HepG2 (cell line): ENCODE results near the gene TFB1M. TPM values are rescaled to one million over a fixed set of nuclear protein-coding genes. Genes with fewer than 3 reads are reported as not detected.
A peak's percentile ranks its signal among the peaks of the same experiment; 100 is the strongest.

Experiments used
- DZIP1 ChIP-seq: sonication (generic); formaldehyde crosslinking; IDR thresholded peaks from 2 replicates; pipeline ENCODE4 v1.5.0; 2020; ENCODE audit warnings: mild to moderate bottlenecking, missing genetic modification reagents
- E2F2 ChIP-seq: sonication (generic); formaldehyde crosslinking; IDR thresholded peaks from 2 replicates; pipeline ENCODE4 v1.4.0; 2020; ENCODE audit warnings: missing genetic modification reagents, borderline replicate concordance
- FOXA3 ChIP-seq: IDR thresholded peaks from 2 replicates; pipeline ENCODE4 v1.6.1; 2016; ENCODE audit warnings: missing genetic modification reagents, missing compliant biosample characterization
- HNRNPL ChIP-seq: fragments of 200-400 bp; formaldehyde crosslinking; IDR thresholded peaks from 2 replicates; pipeline ENCODE4 v1.6.1; 2017; ENCODE audit warnings: mild to moderate bottlenecking, low read depth, low read length
- HNRNPLL ChIP-seq: fragments of 200-400 bp; formaldehyde crosslinking; IDR thresholded peaks from 2 replicates; pipeline ENCODE4 v1.6.1; 2017; ENCODE audit warnings: mild to moderate bottlenecking, low read depth, low read length; ENCODE audit not compliant: poor library complexity, severe bottlenecking
- HOXA3 ChIP-seq: sonication (generic); formaldehyde crosslinking; IDR thresholded peaks from 2 replicates; pipeline ENCODE4 v1.5.0; 2020; ENCODE audit warnings: missing genetic modification reagents
- KDM6A ChIP-seq: IDR thresholded peaks from 2 replicates; pipeline ENCODE4 v1.6.1; 2016; ENCODE audit warnings: low read depth
- KLF15 ChIP-seq: sonication (generic); formaldehyde crosslinking; IDR thresholded peaks from 2 replicates; pipeline ENCODE4 v1.8.1; 2023; ENCODE audit warnings: borderline replicate concordance, mild to moderate bottlenecking, inconsistent platforms, missing genetic modification reagents, mixed read lengths
- NR2F1 ChIP-seq, 2 experiments: fragments of 450-650 bp in 1 of 2; formaldehyde crosslinking in 1 of 2; IDR thresholded peaks; 2 replicates each; pipeline versions ENCODE4 v1.5.0 to v1.6.1; 2016 to 2020; ENCODE audit warnings: mild to moderate bottlenecking in 1 of 2, missing compliant biosample characterization in 1 of 2, missing genetic modification reagents in 1 of 2, moderate library complexity in 1 of 2
- PRDM10 ChIP-seq: sonication (generic); formaldehyde crosslinking; IDR thresholded peaks from 2 replicates; pipeline ENCODE4 v1.4.0; 2020; ENCODE audit warnings: low read depth, missing genetic modification reagents
- RBAK ChIP-seq: sonication (generic); formaldehyde crosslinking; IDR thresholded peaks from 2 replicates; pipeline ENCODE4 v1.5.1; 2020; ENCODE audit warnings: mild to moderate bottlenecking, missing genetic modification reagents
- TERF1 ChIP-seq: sonication (generic); formaldehyde crosslinking; IDR thresholded peaks from 2 replicates; pipeline ENCODE4 v1.8.0; 2022; ENCODE audit warnings: mild to moderate bottlenecking, missing genetic modification reagents, moderate library complexity
- ZBTB39 ChIP-seq: sonication (generic); formaldehyde crosslinking; IDR thresholded peaks from 2 replicates; pipeline ENCODE4 v1.5.0; 2020; ENCODE audit warnings: missing genetic modification reagents
- ZEB1 ChIP-seq: IDR thresholded peaks from 2 replicates; pipeline ENCODE4 v1.6.1; 2012; ENCODE audit warnings: mild to moderate bottlenecking, low read depth, inconsistent platforms; ENCODE audit not compliant: insufficient replicate concordance
- ZMAT3 ChIP-seq: sonication (generic); formaldehyde crosslinking; conservative IDR thresholded peaks from 2 replicates; pipeline ENCODE4 v1.7.0; 2021; ENCODE audit warnings: missing genetic modification reagents
- ZNF639 ChIP-seq: conservative IDR thresholded peaks from 2 replicates; pipeline ENCODE4 v1.6.1; 2018; ENCODE audit warnings: missing genetic modification reagents
- polyA plus RNA-seq, 8 experiments: library from polyadenylated mRNA; depleted of rRNA in 3 of 8; stranded (reverse) in 7 of 8; unstranded in 1 of 8; fragments of >200 nt; fragmentation: Illumina TruSeq in 4 of 8; extraction: Trizol in 4 of 8; gene quantifications; 2 replicates each; pipeline versions ENCODE4 v1.2.1 to v1.2.3, GENCODE V29; 2011 to 2016; ENCODE audit warnings: low read depth in 4 of 8, missing spikeins in 1 of 8, mixed read lengths in 1 of 8; ENCODE audit not compliant: insufficient read depth in 1 of 8
- total RNA-seq, 5 experiments: library from RNA; depleted of rRNA; stranded (reverse); fragments of >200 nt; fragmentation: Illumina TruSeq; extraction: Trizol; gene quantifications; 2 replicates each; pipeline ENCODE4 v1.2.3, GENCODE V29; 2016; ENCODE audit warnings: low read depth in 1 of 5

TFB1M gene
- total and polyA plus RNA-seq, 2 of the 13 experiments (the other 11 are each of a cell fraction or from before 2014, with no cell fraction given) = 91.4 to 122 TPM

GRCh38 chr6:155327326-155328073, 13.2 kb upstream of the TFB1M start (continued):
- peak; percentile 23; the same call in 1 of the 2 replicates for TF ChIP-seq PRDM10 (CRISPR knock-in tag)
- no peak for TF ChIP-seq ZBTB39
- no peak for TF ChIP-seq HNRNPLL
- TF ChIP-seq E2F2 (CRISPR knock-in tag) = no peak
- peak; percentile 38; the same call in 1 of the 2 replicates for TF ChIP-seq HOXA3 (CRISPR knock-in tag)
- no peak for TF ChIP-seq ZEB1
- no peak for TF ChIP-seq KDM6A (CRISPR knock-in tag)
- TF ChIP-seq KLF15 (CRISPR knock-in tag) = no peak
- TF ChIP-seq ZNF639 (CRISPR knock-in tag) = no peak
- TF ChIP-seq NR2F1 (CRISPR knock-in tag; IDR thresholded peaks at IDR 0.05) = no peak
- peak; percentile 48 for TF ChIP-seq FOXA3 (CRISPR knock-in tag)
- no peak for TF ChIP-seq DZIP1
- no peak for TF ChIP-seq TERF1
- TF ChIP-seq RBAK (CRISPR knock-in tag) = no peak
- no peak for TF ChIP-seq HNRNPL
- no peak for TF ChIP-seq ZMAT3 (CRISPR knock-in tag)
